22Rv1 (cell line): ENCODE data around the gene SGCD.

ENCODE experiments used
- CTCF ChIP-seq: fragments of 450-650 bp; IDR thresholded peaks from 2 replicates; pipeline ENCODE4 v1.5.1; 2017; ENCODE audit warnings: mild to moderate bottlenecking
- ZFX ChIP-seq: fragments of 450-650 bp; IDR thresholded peaks from 2 replicates; pipeline ENCODE4 v1.6.1; 2017; ENCODE audit warnings: antibody characterized with exemption, borderline replicate concordance

GRCh38 chr5:156476678-156477077, 149.7 kb downstream of the SGCD start:
- no peak for TF ChIP-seq CTCF
- no peak for TF ChIP-seq ZFX
